ENCODE data around the gene PODN.

Gene PODN

GRCh38 chr1:53066488-53066887, 4.5 kb downstream of the PODN start:
- TF ChIP-seq, protein P1, sequence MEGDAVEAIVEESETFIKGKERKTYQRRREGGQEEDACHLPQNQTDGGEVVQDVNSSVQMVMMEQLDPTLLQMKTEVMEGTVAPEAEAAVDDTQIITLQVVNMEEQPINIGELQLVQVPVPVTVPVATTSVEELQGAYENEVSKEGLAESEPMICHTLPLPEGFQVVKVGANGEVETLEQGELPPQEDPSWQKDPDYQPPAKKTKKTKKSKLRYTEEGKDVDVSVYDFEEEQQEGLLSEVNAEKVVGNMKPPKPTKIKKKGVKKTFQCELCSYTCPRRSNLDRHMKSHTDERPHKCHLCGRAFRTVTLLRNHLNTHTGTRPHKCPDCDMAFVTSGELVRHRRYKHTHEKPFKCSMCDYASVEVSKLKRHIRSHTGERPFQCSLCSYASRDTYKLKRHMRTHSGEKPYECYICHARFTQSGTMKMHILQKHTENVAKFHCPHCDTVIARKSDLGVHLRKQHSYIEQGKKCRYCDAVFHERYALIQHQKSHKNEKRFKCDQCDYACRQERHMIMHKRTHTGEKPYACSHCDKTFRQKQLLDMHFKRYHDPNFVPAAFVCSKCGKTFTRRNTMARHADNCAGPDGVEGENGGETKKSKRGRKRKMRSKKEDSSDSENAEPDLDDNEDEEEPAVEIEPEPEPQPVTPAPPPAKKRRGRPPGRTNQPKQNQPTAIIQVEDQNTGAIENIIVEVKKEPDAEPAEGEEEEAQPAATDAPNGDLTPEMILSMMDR (conservative IDR thresholded peaks at IDR 0.05; ENCODE audit: low read depth, low read length), result no peak
- Histone ChIP-seq H4K20me1 (ENCODE audit: insufficient read depth) (no peaks in the 10 kb centered on the region), H3K4me2 (no peak overlapping the region), H3K9ac (no peak overlapping the region), H3K27me3 (ENCODE audit: insufficient read depth, low read depth) (no peaks in the 10 kb centered on the region), H3K27ac (no peak overlapping the region), H2AFZ (ENCODE audit: low read depth) (no peak overlapping the region), H3K79me2 (ENCODE audit: insufficient read depth, low read depth) (no peaks in the 10 kb centered on the region), H3K4me3 (IDR thresholded peaks at IDR 0.05; ENCODE audit: insufficient read depth, low read depth, low read length) (no peak overlapping the region), H3K36me3 (ENCODE audit: insufficient read depth) (no peaks in the 10 kb centered on the region), H3K4me1 (ENCODE audit: low read depth, poor library complexity, severe bottlenecking) (no peaks in the 10 kb centered on the region)

DNA sequence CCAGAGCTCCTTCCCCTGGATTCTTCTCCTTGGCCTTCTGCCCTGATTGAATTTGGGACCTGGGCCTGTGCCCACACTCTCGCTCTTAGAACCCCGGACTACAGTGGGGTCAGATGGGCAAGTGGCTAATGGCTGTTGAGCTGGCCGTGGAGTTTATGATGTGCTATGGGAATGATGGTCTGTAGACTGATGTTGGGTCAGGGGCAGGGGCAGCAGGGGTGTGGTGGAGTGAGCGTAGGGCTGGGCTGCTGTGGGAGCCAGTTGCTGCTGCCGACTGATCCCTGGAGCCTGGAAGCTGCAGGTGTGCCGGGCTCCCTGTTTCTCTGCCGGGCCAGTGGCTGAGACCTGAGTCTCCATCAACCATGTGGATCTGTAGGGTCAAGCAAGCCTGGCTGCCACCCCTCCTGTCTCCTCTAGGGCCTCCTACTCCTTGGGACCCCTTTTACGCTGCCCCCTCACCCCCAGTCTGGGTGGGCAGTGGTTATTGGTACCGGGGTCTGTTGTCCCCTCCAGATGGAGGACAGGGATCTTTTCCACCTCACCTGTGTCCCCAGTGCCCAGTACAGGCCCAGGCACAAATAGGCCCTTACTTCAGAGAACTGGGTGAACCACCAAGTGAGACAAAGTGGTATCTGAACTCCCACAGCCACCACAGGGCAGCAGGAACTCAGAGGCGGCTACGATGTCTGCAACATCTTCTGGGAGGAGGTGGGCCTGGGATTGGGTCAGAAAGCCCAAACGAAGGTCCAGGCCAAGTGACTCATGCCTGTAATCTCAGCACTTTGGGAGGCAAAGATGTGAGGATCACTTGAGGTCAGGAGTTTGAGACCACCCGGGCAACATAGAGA, 5.1 kb downstream of the PODN start:
- TF ChIP-seq, protein P1 (conservative IDR thresholded peaks at IDR 0.05; ENCODE audit: low read depth, low read length), result no peak
- H3K79me2 ChIP-seq (ENCODE audit: insufficient read depth, low read depth), result no peaks in the 10 kb centered on the region
- no peaks in the 10 kb centered on the region for H3K27me3 ChIP-seq (ENCODE audit: insufficient read depth, low read depth)
- no peak overlapping the region for H3K9ac ChIP-seq
- no peak overlapping the region for H3K4me2 ChIP-seq
- H4K20me1 ChIP-seq (ENCODE audit: insufficient read depth), result no peaks in the 10 kb centered on the region
- H3K36me3 ChIP-seq (ENCODE audit: insufficient read depth), result no peaks in the 10 kb centered on the region
- H3K27ac ChIP-seq, result no peak overlapping the region
- H2AFZ ChIP-seq (ENCODE audit: low read depth), result no peak overlapping the region; the same call in 1 of the 2 replicates
- no peaks in the 10 kb centered on the region for H3K4me1 ChIP-seq (ENCODE audit: low read depth, poor library complexity, severe bottlenecking)
- H3K4me3 ChIP-seq (IDR thresholded peaks at IDR 0.05; ENCODE audit: insufficient read depth, low read depth, low read length), result no peak overlapping the region

DNA sequence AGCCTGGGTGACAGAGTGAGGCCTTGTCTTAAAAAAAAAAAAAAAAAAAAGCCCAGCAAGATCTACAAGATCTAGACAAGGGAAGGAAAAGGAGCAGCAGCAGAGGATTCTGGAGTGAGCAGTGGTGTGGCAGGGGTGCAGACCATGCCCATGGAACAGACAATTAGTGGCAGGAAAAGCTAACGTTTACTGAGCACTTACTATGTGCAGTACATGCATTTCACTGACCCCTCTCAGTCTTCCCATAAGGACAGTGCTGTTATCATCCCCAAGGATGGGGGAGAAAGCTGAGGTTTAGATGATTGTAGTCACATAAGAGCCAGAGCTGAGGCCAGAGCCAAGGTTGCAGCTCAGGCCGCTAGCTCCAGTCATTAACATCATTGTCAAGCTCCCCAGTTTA, 5.9 kb downstream of the PODN start:
- Histone ChIP-seq H3K27ac (no peak overlapping the region), H2AFZ (ENCODE audit: low read depth) (no peak overlapping the region; the same call in 1 of the 2 replicates), H3K4me3 (IDR thresholded peaks at IDR 0.05; ENCODE audit: insufficient read depth, low read depth, low read length) (no peak overlapping the region)

GRCh38 chr1:53068314-53069099, 6.5 kb downstream of the PODN start:
- H3K79me2 ChIP-seq (ENCODE audit: insufficient read depth, low read depth), result no peaks in the 10 kb centered on the region
- no peak overlapping the region for H3K4me2 ChIP-seq
- no peak overlapping the region for H3K9ac ChIP-seq
- H3K27me3 ChIP-seq (ENCODE audit: insufficient read depth, low read depth), result no peaks in the 10 kb centered on the region
- H3K27ac ChIP-seq, result no peak overlapping the region
- H2AFZ ChIP-seq (ENCODE audit: low read depth), result no peak overlapping the region
- no peaks in the 10 kb centered on the region for H4K20me1 ChIP-seq (ENCODE audit: insufficient read depth)
- TF ChIP-seq, protein P1 (conservative IDR thresholded peaks at IDR 0.05; ENCODE audit: low read depth, low read length), result no peak
- H3K4me3 ChIP-seq (IDR thresholded peaks at IDR 0.05; ENCODE audit: insufficient read depth, low read depth, low read length), result no peak overlapping the region
- H3K4me1 ChIP-seq (ENCODE audit: low read depth, poor library complexity, severe bottlenecking), result no peaks in the 10 kb centered on the region
- H3K36me3 ChIP-seq (ENCODE audit: insufficient read depth), result no peaks in the 10 kb centered on the region

More for the DNA sequence above, 5.9 kb downstream of the PODN start:
- TF ChIP-seq, protein P1 (conservative IDR thresholded peaks at IDR 0.05; ENCODE audit: low read depth, low read length), result no peak
- Histone ChIP-seq H3K79me2 (ENCODE audit: insufficient read depth, low read depth) (no peaks in the 10 kb centered on the region), H3K36me3 (ENCODE audit: insufficient read depth) (no peaks in the 10 kb centered on the region), H4K20me1 (ENCODE audit: insufficient read depth) (no peaks in the 10 kb centered on the region), H3K9ac (no peak overlapping the region), H3K27me3 (ENCODE audit: insufficient read depth, low read depth) (no peaks in the 10 kb centered on the region), H3K4me2 (no peak overlapping the region), H3K4me1 (ENCODE audit: low read depth, poor library complexity, severe bottlenecking) (no peaks in the 10 kb centered on the region)
